Measurements from ENCODE around the gene ATG16L2. TPM values are rescaled to one million over a fixed set of nuclear protein-coding genes. Genes with fewer than 3 reads are reported as not detected.

Gene ATG16L2
- polyA plus RNA-seq, 2 of the 4 experiments (the other 2 are of a cell fraction): 6.1 to 6.3 TPM

GRCh38 chr11:72764503-72764902 lies 49.7 kb upstream of the ATG16L2 start:
- Histone ChIP-seq H3K4me3 (no peak overlapping the region), H3K4me2 (no peak overlapping the region), H3K9me3 (peaks cover 7% of the 10 kb centered on the region; the same call in 1 of the 3 replicates), H3K4me1 (peaks cover 4% of the 10 kb centered on the region; the same call in 1 of the 3 replicates), H3K27ac (no peak overlapping the region)
- no peak; a peak in 1 of 6 replicates for ATAC-seq
- FAIRE-seq: no peak
- no peak for TF ChIP-seq MYC (IDR thresholded peaks at IDR 0.05; ENCODE audit: borderline replicate concordance, low read length)
- CTCF ChIA-PET: interaction anchor here (0.6 to 1.3 kb wide), 3 partner anchors 13 to 39 kb away, joined by 3 to 5 read pairs (median 3); no protein-coding TSS in a partner anchor
- POLR2A ChIA-PET: no interaction called here
- WGBS (ENCODE audit: missing lambda C conversion rate): 82% methylated on average over 13 of the region's 13 CpGs
- DNase-seq (ENCODE audit: low read depth in 1 of 2, low spot score in 1 of 2): no peak

GRCh38 chr11:72766152-72766902 lies 47.9 kb upstream of the ATG16L2 start:
- TF ChIP-seq RNF2 (IDR thresholded peaks at IDR 0.05; ENCODE audit: borderline replicate concordance, low read depth) (no peak), ZNF302 (CRISPR knock-in tag; IDR thresholded peaks at IDR 0.05) (no peak), ESRRA (IDR thresholded peaks at IDR 0.05; ENCODE audit: borderline replicate concordance, low read length) (no peak), MAX (IDR thresholded peaks at IDR 0.05) (no peak), POLR2AphosphoS2 (conservative IDR thresholded peaks at IDR 0.05; ENCODE audit: low read length) (no peak), JUN (IDR thresholded peaks at IDR 0.05) (no peak), ZC3H11A (IDR thresholded peaks at IDR 0.05) (no peak), JUNB (IDR thresholded peaks at IDR 0.05) (no peak), FOSL2 (IDR thresholded peaks at IDR 0.05) (no peak), FOSL2 (CRISPR knock-in tag; IDR thresholded peaks at IDR 0.05) (no peak), POLR2A (IDR thresholded peaks at IDR 0.05; ENCODE audit: low read length) (no peak), CHD4 (IDR thresholded peaks at IDR 0.05; ENCODE audit: borderline replicate concordance) (no peak), ZFP36 (IDR thresholded peaks at IDR 0.05; ENCODE audit: borderline replicate concordance, partially characterized antibody) (no peak), GATA3 (IDR thresholded peaks at IDR 0.05; ENCODE audit: borderline replicate concordance) (no peak), SREBF2 (IDR thresholded peaks at IDR 0.05) (no peak), NFE2L2 (conservative IDR thresholded peaks at IDR 0.05; ENCODE audit: low read length) (no peak), NR3C1 (IDR thresholded peaks at IDR 0.05) (no peak), RAD21 (conservative IDR thresholded peaks at IDR 0.05 in 1 of 2, IDR thresholded peaks at IDR 0.05 in 1 of 2) (no peak), EP300 (IDR thresholded peaks at IDR 0.05) (no peak), NPAS2 (CRISPR knock-in tag; IDR thresholded peaks at IDR 0.05; ENCODE audit: borderline replicate concordance) (no peak), ZSCAN20 (CRISPR knock-in tag; IDR thresholded peaks at IDR 0.05) (no peak)
- Histone ChIP-seq H3K4me3 (no peak overlapping the region), H3K9me3 (no peaks in the 10 kb centered on the region), H3K4me2 (no peak overlapping the region), H3K4me1 (peaks cover 1% of the 10 kb centered on the region; the same call in 1 of the 3 replicates), H3K27ac (no peak overlapping the region)
- ATAC-seq (no peak; a peak in 1 of 6 replicates), DNase-seq (ENCODE audit: low read depth in 1 of 2, low spot score in 1 of 2) (no peak), FAIRE-seq (no peak)
- POLR2A ChIA-PET: interaction anchor here (0.6 kb wide), 1 partner anchor 440 kb away, joined by 3 read pairs; no protein-coding TSS in a partner anchor
- CTCF ChIA-PET: interaction anchor here (0.6 to 3.3 kb wide), 3 partner anchors 27 to 62 kb away, joined by 3 to 20 read pairs (median 4); no protein-coding TSS in a partner anchor
- WGBS (ENCODE audit: missing lambda C conversion rate): 75% methylated on average over 12 of the region's 12 CpGs

- no peak for DNase-seq (ENCODE audit: low read depth in 1 of 2, low spot score in 1 of 2)
- no peak for FAIRE-seq
- ATAC-seq: no peak
- WGBS (ENCODE audit: missing lambda C conversion rate): 94% methylated on average over 4 of the region's 4 CpGs
- no peak overlapping the region for H3K27ac ChIP-seq
- no peak overlapping the region for H3K4me3 ChIP-seq
- POLR2A ChIA-PET: no interaction called here
- H3K9me3 ChIP-seq: no peaks in the 10 kb centered on the region
- no peak for TF ChIP-seq TP53 (CRISPR knock-in tag; IDR thresholded peaks at IDR 0.05)
- no peak for TF ChIP-seq POLR2A (IDR thresholded peaks at IDR 0.05; ENCODE audit: low read length)
- no peak for TF ChIP-seq SMC3 (IDR thresholded peaks at IDR 0.05)
- TF ChIP-seq KDM1A (IDR thresholded peaks at IDR 0.05; ENCODE audit: low read depth): no peak
- TF ChIP-seq NR3C1 (IDR thresholded peaks at IDR 0.05): no peak
- no peak for TF ChIP-seq ESRRA (IDR thresholded peaks at IDR 0.05; ENCODE audit: borderline replicate concordance, low read length)
- no peak overlapping the region for H3K4me2 ChIP-seq
- peaks cover 7% of the 10 kb centered on the region; the same call in 2 of the 3 replicates for H3K4me1 ChIP-seq
- CTCF ChIA-PET: interaction anchor here (1.2 to 3.3 kb wide), 4 partner anchors 26 to 522 kb away, joined by 3 to 20 read pairs (median 4); no protein-coding TSS in a partner anchor
These were observed 46.8 kb upstream of the ATG16L2 start for GRCh38 chr11:72767203-72768062.

Measured in A549 (cell line).